B cell (primary cell): ENCODE measurements around the gene ARHGAP42. TPM values are rescaled to one million over a fixed set of nuclear protein-coding genes. Genes with fewer than 3 reads are reported as not detected.

Experiments
- ATAC-seq: fragments of 200-7000 bp; cut with Tn5 transposase; one replicate; pipeline ENCODE4 v1.10.0; 2021; ENCODE audit warnings: low read depth, mild to moderate bottlenecking, moderate number of reproducible peaks, moderate library complexity
- CTCF ChIA-PET: fragments of 350-600 bp; sonication (Branson Sonifier 250); formaldehyde crosslinking; loops from one replicate; lab custom pipeline; 2021; ENCODE audit warnings: antibody characterized with exemption, inconsistent platforms; lab: Charles Lee
- POLR2A ChIA-PET: fragments of 350-600 bp; sonication (Branson Sonifier 250); formaldehyde crosslinking; loops from one replicate; lab custom pipeline; 2021; ENCODE audit warnings: antibody characterized with exemption; lab: Charles Lee
- DNase-seq: peaks from one replicate; pipeline ENCODE4 v3.0.0; 2013
- H2AFZ ChIP-seq: 2 replicates; pipeline ENCODE4 v1.6.1; 2012; ENCODE audit warnings: mild to moderate bottlenecking, low read depth, low read length; ENCODE audit not compliant: insufficient read depth, poor library complexity, severe bottlenecking
- H3K27ac ChIP-seq, 2 donors: 1 replicate in 1 of 2; 2 replicates in 1 of 2; pipeline ENCODE4 v1.5.1; 2012 to 2013; ENCODE audit warnings: low read length in 2 of 2, mild to moderate bottlenecking in 2 of 2, moderate library complexity in 1 of 2
- H3K27me3 ChIP-seq, 4 experiments: fragments of 200-600 bp in 1 of 4; sonication (generic) in 1 of 4; replicated peaks in 1 of 4; 1 replicate in 2 of 4; 2 replicates in 2 of 4; pipeline versions ENCODE4 v1.6.1 to v1.7.0; 2013 to 2016; ENCODE audit warnings: low read length in 3 of 4, mild to moderate bottlenecking in 2 of 4, mixed read lengths in 1 of 4, moderate library complexity in 1 of 4; ENCODE audit not compliant: insufficient read depth in 4 of 4, control insufficient read depth in 3 of 4; ENCODE audit errors: control extremely low read depth in 1 of 4
- H3K36me3 ChIP-seq, 2 experiments: replicated peaks in 1 of 2; 1 replicate in 1 of 2; 2 replicates in 1 of 2; pipeline versions ENCODE4 v1.6.1 to v1.7.1; 2013; ENCODE audit warnings: low read length in 1 of 2; ENCODE audit not compliant: insufficient read depth in 2 of 2, control insufficient read depth in 1 of 2; ENCODE audit errors: control extremely low read depth in 1 of 2, extremely low read depth in 1 of 2
- H3K4me1 ChIP-seq, 2 donors: fragments of 200-600 bp in 1 of 2; sonication (generic) in 1 of 2; 1 replicate in 1 of 2; 2 replicates in 1 of 2; pipeline versions ENCODE4 v1.5.1 to v1.6.1; 2013 to 2017; ENCODE audit warnings: low read length in 2 of 2; ENCODE audit not compliant: control insufficient read depth in 2 of 2, insufficient read depth in 2 of 2
- H3K4me2 ChIP-seq: replicated peaks from 2 replicates; pipeline ENCODE3; 2012; ENCODE audit warnings: mild to moderate bottlenecking, low read depth, low read length; ENCODE audit not compliant: poor library complexity, severe bottlenecking
- H3K4me3 ChIP-seq, 5 experiments: fragments of 200-600 bp in 1 of 5; sonication (generic) in 1 of 5; 1 replicate in 3 of 5; 2 replicates in 2 of 5; pipeline versions ENCODE4 v1.5.1 to v1.7.0; 2011 to 2016; ENCODE audit warnings: low read length in 4 of 5, mild to moderate bottlenecking in 4 of 5, low read depth in 2 of 5, control low read depth in 1 of 5, moderate library complexity in 1 of 5; ENCODE audit not compliant: insufficient read depth in 1 of 5; ENCODE audit errors: control extremely low read depth in 1 of 5, extremely low read depth in 1 of 5
- H3K79me2 ChIP-seq: fragments of 200-600 bp; sonication (generic); one replicate; pipeline ENCODE4 v1.6.0; 2016; ENCODE audit warnings: low read length; ENCODE audit not compliant: control insufficient read depth, insufficient read depth
- H3K9ac ChIP-seq: fragments of 200-600 bp; sonication (generic); 2 replicates; pipeline ENCODE4 v1.6.1; 2017; ENCODE audit warnings: mild to moderate bottlenecking, low read length, moderate library complexity
- H3K9me3 ChIP-seq, 3 donors: one replicate each; pipeline versions ENCODE4 v1.6.1 to v1.7.1; 2013; ENCODE audit warnings: low read length in 2 of 3; ENCODE audit not compliant: control insufficient read depth in 2 of 3, insufficient read depth in 1 of 3; ENCODE audit errors: control extremely low read depth in 1 of 3
- H4K20me1 ChIP-seq: 2 replicates; pipeline ENCODE4 v1.6.0; 2012; ENCODE audit warnings: mild to moderate bottlenecking, low read length; ENCODE audit not compliant: insufficient read depth, control insufficient read depth, poor library complexity, severe bottlenecking
- H3K27ac Mint-ChIP-seq: one replicate; pipeline ENCODE4 v1.8.0; 2021; ENCODE audit warnings: mixed read lengths
- H3K27me3 Mint-ChIP-seq: one replicate; pipeline ENCODE4 v1.8.0; 2021; ENCODE audit warnings: mixed read lengths
- H3K4me1 Mint-ChIP-seq: one replicate; pipeline ENCODE4 v1.8.0; 2021; ENCODE audit warnings: mixed read lengths
- H3K4me3 Mint-ChIP-seq: one replicate; pipeline ENCODE4 v1.8.0; 2021; ENCODE audit warnings: mixed read lengths
- H3K9me3 Mint-ChIP-seq: one replicate; pipeline ENCODE4 v1.8.0; 2022; ENCODE audit warnings: mixed read lengths; ENCODE audit not compliant: insufficient read depth
- EZH2 ChIP-seq: IDR thresholded peaks from 2 replicates; pipeline ENCODE4 v1.6.1; 2012; ENCODE audit warnings: borderline replicate concordance, low read depth, mild to moderate bottlenecking, moderate library complexity, low read length; ENCODE audit not compliant: insufficient read depth, poor library complexity, severe bottlenecking
- WGBS: methylation state at CpG from one replicate; pipeline ENCODE4 v1.1.5; 2013; ENCODE audit warnings: missing lambda C conversion rate; ENCODE audit not compliant: insufficient coverage; 5-methylcytosine and 5-hydroxymethylcytosine counted together
- intact Hi-C: fragments of 100-400 bp; cut with micrococcal nuclease; formaldehyde crosslinking; loops from one replicate; pipeline ENCODE4 v1.10.0; 2022
- polyA plus RNA-seq: library from polyadenylated mRNA; depleted of rRNA; stranded (reverse); fragments of >200 nt; gene quantifications from 2 replicates; pipeline ENCODE4 v1.2.3, GENCODE V29; 2012
- total RNA-seq, 2 donors: library from RNA; stranded (reverse); fragments of 120-200 nt in 1 of 2; gene quantifications; 1 replicate in 1 of 2; 2 replicates in 1 of 2; pipeline versions ENCODE4 v1.2.3 to v1.2.4, GENCODE V29; 2013 to 2022
- TF ChIP-seq, protein P1 (sequence below): fragments of 200-600 bp; IDR thresholded peaks from one replicate; pipeline ENCODE4 v1.8.0; 2022; ENCODE audit warnings: antibody characterized with exemption, mild to moderate bottlenecking

The ARHGAP42 gene
- total and polyA plus RNA-seq, 2 donors (not counting 1 experiment from before 2014, with no cell fraction given): 3.8 to 4.9 TPM

DNA sequence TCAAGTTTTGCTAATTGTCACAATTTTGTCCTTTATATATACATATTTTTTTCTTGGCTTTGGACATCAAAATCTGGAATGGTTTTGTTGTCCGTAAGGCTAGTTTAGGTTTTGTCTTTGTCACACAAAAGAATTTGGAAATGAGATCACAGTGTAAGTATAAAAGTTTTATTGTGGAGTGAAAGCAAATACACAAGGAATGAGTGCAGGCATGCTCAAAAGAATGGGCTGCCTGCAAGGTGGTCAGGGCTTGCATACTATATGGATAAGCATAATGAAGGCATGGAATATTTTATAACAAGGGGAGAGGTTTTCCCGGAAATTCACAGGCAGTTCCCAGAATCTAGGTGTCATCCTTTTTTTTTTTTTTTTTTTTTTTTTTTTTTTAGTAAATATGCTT lies 150.2 kb downstream of the ARHGAP42 start:
- H3K27ac Mint-ChIP-seq: no peak overlapping the region
- 100% methylated on average over 1 of the region's 2 CpGs for WGBS
- Histone ChIP-seq H3K4me1 (no peaks in the 10 kb centered on the region), H3K36me3 (no peaks in the 10 kb centered on the region), H3K27ac (no peak overlapping the region), H3K4me2 (no peak overlapping the region), H2AFZ (no peak overlapping the region), H3K9me3 (no peaks in the 10 kb centered on the region), H3K79me2 (no peaks in the 10 kb centered on the region), H4K20me1 (no peaks in the 10 kb centered on the region), H3K27me3 (no peaks in the 10 kb centered on the region), H3K4me3 (no peak overlapping the region), H3K9ac (no peak overlapping the region)
- DNase-seq (no peak), ATAC-seq (no peak)
- POLR2A ChIA-PET: no interaction called here
- H3K27me3 Mint-ChIP-seq: no peaks in the 10 kb centered on the region
- CTCF ChIA-PET: no interaction called here
- H3K4me1 Mint-ChIP-seq: no peaks in the 10 kb centered on the region
- H3K4me3 Mint-ChIP-seq: no peak overlapping the region
- H3K9me3 Mint-ChIP-seq: no peaks in the 10 kb centered on the region
- TF ChIP-seq EZH2: no peak
- TF ChIP-seq, protein P1, sequence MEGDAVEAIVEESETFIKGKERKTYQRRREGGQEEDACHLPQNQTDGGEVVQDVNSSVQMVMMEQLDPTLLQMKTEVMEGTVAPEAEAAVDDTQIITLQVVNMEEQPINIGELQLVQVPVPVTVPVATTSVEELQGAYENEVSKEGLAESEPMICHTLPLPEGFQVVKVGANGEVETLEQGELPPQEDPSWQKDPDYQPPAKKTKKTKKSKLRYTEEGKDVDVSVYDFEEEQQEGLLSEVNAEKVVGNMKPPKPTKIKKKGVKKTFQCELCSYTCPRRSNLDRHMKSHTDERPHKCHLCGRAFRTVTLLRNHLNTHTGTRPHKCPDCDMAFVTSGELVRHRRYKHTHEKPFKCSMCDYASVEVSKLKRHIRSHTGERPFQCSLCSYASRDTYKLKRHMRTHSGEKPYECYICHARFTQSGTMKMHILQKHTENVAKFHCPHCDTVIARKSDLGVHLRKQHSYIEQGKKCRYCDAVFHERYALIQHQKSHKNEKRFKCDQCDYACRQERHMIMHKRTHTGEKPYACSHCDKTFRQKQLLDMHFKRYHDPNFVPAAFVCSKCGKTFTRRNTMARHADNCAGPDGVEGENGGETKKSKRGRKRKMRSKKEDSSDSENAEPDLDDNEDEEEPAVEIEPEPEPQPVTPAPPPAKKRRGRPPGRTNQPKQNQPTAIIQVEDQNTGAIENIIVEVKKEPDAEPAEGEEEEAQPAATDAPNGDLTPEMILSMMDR: no peak
- intact Hi-C loops: no loop called here

DNA sequence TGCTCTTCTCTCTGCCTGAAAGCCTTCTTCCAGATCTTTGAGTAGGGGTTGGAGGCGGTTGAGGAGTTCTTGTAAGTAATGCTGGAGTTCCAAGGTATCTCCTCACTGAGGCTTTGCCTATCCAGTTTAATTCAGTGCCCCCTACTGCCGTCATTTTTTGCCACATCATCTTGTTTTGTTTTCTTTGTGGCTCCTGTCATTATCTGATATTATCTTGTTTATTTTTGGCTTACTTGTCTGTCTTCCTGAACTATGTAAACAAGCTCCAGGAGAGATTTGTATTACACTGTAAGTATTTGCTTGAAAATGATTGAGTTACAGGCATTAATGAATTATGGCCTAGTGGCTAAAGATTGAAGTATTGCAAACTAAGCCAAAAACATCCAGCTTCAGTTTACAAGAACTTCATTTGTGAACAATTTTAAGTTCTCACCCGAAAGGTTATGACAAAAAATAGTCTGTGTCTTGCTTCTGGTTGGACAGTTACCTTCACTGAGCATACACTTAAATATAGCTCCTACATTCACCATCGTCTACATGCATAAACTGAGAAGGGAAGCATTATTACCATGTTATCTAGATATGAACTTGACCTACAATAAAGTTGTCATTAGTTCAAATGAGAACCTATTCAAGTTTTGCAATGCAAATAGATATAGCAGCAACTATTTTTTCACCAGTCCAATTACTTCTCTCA lies 154.8 kb downstream of the ARHGAP42 start:
- Histone ChIP-seq H3K36me3 (no peaks in the 10 kb centered on the region), H3K4me3 (no peak overlapping the region), H3K27me3 (no peaks in the 10 kb centered on the region), H3K4me2 (no peak overlapping the region), H2AFZ (no peak overlapping the region), H3K9me3 (no peaks in the 10 kb centered on the region), H3K27ac (no peak overlapping the region), H3K4me1 (no peaks in the 10 kb centered on the region), H4K20me1 (no peaks in the 10 kb centered on the region), H3K79me2 (no peaks in the 10 kb centered on the region), H3K9ac (no peak overlapping the region)
- ATAC-seq (no peak), DNase-seq (no peak)
- TF ChIP-seq, protein P1: no peak
- TF ChIP-seq EZH2: no peak
- Mint-ChIP-seq H3K4me1 (no peaks in the 10 kb centered on the region), H3K4me3 (no peak overlapping the region), H3K27ac (no peak overlapping the region), H3K27me3 (no peaks in the 10 kb centered on the region), H3K9me3 (no peaks in the 10 kb centered on the region)
- no CpG with 5 or more reads among the region's 4 CpGs for WGBS
- intact Hi-C loops: no loop called here
- CTCF ChIA-PET: interaction anchor here (0.8 to 1.5 kb wide), 2 partner anchors 13 to 264 kb away, joined by 3 to 6 read pairs; no protein-coding TSS in a partner anchor
- POLR2A ChIA-PET: no interaction called here
